ENCODE results near the gene RAD17. TPM values are rescaled to one million over a fixed set of nuclear protein-coding genes. Genes with fewer than 3 reads are reported as not detected.
"Not testable (repeated sequence)": the region's sequence is repeated elsewhere in the genome, so short reads cannot be mapped to it uniquely, and the experiment has no call there.

RAD17 gene
- total RNA-seq, result 9.0 and 11.7 TPM in 2 replicates

- peak; percentile 78 to 91 for DNase-seq (ENCODE audit: low read depth in 2 of 2)
These were observed at the start of gene RAD17, which contains the start of the genes AK6 and TAF9 for GRCh38 chr5:69369340-69370121. TSS of gene RAD17 (plus strand) at chr5:69369818. CDS start at chr5:69372209, 2,391 bp downstream. TSS of gene AK6 (minus strand) at chr5:69369520. CDS start at chr5:69369490, 30 bp downstream. TSS of gene TAF9 (minus strand) at chr5:69369520. CDS start at chr5:69365737, 3,783 bp downstream.

- no peak for DNase-seq (ENCODE audit: low read depth in 2 of 2)
These were observed 43.3 kb upstream of the RAD17 start for GRCh38 chr5:69326365-69326764.

DNA sequence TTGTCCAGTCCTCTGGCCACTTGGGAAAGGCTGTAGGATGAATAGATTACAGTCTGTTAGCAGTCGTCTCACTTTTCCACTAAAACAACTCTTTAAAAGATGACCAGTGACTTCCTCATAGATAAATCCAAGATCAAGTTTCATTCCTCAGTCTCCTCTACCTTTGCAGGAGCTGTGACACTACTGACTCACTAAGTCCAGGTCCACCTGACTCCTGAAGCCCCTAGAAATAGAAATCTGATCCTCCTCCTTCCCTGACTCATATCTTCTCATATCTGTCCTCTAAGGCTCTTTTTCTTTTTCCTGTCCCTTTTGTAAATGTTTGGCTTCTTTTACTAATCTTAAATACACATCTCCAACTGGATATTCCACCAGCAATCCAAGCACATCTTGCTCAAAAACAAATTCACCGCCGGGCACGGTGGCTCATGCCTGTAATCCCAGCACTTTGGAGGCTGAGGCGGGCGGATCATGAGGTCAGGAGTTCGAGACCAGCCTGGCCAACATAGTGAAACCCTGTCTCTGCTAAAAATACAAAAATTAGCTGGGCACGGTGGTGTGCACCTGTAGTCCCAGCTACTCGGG, 39.6 kb upstream of the RAD17 start:
- no peak for DNase-seq (ENCODE audit: low read depth in 2 of 2)

DNA sequence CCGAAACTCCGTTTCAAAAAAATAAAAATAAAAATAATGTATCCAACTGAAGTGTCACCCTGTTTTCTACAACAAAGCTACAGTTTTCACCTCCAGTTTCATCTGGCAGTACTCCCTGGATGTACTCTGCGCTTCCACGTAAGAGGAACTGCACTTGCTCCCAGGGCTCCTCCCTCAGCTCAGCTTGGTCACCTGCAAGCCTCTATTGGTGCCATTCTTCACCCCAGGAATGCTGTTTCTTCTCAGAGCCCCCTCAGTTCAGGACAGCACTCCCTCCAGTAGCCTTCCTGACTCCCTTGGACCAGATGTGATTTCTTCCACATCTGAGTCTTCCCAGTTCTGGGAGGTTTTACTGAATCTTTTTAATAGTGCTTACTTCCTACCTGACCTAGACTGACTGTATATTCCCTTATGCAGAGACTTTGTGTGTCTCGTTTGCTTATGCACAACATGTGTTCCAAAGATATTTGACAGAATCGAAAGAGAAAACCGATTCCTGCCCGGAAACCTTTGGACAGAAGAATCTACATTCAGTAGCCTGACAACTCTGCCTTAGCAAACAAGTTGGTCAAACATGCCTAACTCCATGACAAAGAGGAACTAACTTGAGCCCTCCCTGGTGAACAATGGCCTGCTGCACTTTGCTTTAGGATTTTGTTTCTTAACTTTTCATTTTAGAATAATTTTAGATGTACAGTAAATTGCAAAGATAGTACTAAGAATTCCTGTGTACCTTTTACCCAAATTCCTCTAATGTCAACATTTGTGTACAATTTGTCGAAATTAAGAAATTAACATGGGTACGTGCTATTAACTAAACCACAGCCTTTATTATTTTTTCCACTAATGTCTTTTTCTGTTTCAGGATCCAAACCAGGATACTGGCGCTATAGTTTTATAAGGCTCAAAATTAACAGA, 37.8 kb upstream of the RAD17 start:
- DNase-seq (ENCODE audit: low read depth in 2 of 2), result no peak

DNA sequence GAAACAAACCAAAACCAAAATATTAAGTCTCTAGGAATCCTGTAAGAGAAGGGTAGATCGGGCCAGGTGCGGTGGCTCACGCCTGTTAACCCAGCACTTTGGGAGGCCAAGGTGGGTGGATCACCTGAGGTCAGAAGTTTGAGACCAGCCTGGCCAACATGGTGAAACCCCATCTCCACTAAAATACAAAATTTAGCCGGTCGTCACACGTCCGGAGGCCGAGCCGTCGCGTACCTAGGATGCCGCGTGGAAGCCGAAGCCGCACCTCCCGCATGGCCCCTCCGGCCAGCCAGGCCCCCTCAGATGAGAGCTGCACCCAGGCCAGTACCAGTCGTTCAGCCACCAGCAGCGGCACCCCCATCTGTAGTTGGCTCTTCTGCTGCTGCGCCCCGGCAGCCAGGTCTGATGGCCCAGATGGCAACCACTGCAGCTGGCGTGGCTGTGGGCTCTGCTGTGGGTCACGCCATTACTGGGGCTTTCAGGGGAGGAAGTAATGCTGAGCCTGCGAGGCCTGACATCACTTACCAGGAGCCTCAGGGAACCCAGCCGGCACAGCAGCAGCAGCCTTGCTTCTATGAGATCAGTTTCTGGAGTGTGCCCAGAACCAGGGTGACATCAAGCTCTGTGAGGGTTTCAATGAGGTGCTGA, 35.8 kb upstream of the RAD17 start:
- DNase-seq (ENCODE audit: low read depth in 2 of 2), result not testable (repeated sequence)

DNA sequence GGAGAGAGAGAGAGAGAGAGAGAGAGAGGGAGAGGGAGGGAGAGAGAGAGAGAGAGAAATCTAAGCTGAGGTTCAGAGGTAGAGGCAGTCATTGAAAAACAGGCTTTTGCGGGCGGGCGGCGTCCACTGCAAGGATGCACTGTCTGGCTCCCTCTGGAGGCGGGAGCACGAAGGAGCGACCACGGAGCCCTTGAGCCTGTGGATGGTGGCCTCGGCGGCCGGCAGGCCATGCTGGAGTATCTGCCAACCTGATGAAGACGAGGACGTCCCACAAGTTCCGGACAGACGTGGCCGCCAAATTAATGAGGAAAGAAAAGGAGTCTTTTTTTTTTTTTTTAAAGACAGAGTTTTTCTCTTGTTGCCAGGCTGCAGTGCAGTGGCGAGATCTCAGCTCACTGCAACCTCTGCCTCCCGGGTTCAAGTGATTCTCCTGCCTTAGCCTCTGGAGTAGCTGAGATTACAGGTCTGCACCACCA, 34.8 kb upstream of the RAD17 start:
- peak; percentile 61 to 81 for DNase-seq (ENCODE audit: low read depth in 2 of 2)

GRCh38 chr5:69335341-69335935, 34.2 kb upstream of the RAD17 start:
- no peak for DNase-seq (ENCODE audit: low read depth in 2 of 2)

DNA sequence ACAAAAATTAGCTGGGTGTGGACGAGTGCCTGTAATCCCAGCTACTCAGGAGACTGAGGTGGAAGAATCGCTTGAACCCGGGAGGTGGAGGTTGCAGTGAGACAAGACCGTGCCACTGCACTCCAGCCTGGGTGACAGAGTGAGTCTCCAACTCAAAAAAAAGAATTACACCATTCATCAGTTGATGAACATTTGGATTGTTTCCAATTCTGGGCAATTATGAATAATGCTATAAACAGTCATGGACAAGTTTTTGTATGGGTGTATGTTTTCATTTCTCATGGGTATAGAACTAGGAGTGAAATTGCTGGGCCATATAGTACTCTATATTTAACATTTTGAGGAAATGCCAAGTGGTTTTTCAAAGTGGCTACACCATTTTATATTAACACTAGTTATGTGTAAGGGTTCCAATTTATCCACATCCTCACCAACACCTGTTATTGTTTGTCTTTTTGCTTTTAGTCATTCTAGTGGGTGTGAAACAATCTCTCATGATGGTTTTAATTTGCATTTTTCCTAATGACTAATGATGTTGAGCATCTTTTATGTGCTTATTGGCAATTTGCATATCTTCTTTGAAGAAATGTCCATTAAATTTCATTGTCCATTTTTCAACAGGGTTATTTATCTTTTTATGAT, 28.0 kb upstream of the RAD17 start:
- no peak for DNase-seq (ENCODE audit: low read depth in 2 of 2)

GRCh38 chr5:69343083-69343482, 26.5 kb upstream of the RAD17 start:
- no peak for DNase-seq (ENCODE audit: low read depth in 2 of 2)

DNA sequence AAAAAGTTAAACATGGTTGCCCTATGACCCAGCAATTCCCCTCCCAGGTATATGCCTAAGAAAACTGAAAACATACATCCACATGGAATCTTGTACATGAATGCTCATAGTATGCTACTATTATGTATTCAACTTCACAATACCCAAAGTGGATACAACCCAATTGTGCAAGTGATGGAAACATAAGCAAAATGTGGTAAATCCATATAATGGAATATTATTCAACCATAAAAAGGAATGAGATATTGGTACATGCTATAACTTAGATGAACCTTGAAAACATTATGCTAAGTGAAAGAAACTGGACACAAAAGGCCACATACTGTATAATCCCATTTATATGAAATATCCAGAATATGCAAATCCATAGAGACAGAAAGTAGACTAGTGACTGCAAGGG, 19.0 kb upstream of the RAD17 start:
- DNase-seq (ENCODE audit: low read depth in 2 of 2), result no peak

GRCh38 chr5:69359699-69360098, 9.9 kb upstream of the RAD17 start:
- no peak for DNase-seq (ENCODE audit: low read depth in 2 of 2)

- DNase-seq (ENCODE audit: low read depth in 2 of 2), result no peak
These were observed 9.2 kb upstream of the RAD17 start for GRCh38 chr5:69360442-69360841.

- DNase-seq (ENCODE audit: low read depth in 2 of 2), result peak in 1 of 2 donors; percentile 18
These were observed 5.2 kb upstream of the RAD17 start for GRCh38 chr5:69364414-69364813.

DNA sequence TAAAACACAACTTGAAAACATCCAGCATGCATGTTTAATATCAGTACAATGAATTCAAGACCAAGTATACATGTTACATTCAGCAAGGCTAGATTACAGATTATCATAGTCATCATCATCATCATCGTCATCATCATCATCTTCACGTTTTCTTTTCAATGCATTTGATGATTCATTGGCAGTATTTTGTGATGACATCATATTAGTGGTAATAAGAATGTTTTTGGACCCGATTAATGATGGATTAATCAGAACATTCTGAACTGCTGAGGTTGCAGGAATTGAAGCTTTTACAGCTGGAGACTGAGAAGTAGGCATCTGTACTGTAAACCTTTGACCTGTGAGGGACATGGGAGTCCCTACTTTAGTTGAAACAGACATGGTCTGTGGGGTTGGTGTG, 4.8 kb upstream of the RAD17 start:
- no peak for DNase-seq (ENCODE audit: low read depth in 2 of 2)

DNA sequence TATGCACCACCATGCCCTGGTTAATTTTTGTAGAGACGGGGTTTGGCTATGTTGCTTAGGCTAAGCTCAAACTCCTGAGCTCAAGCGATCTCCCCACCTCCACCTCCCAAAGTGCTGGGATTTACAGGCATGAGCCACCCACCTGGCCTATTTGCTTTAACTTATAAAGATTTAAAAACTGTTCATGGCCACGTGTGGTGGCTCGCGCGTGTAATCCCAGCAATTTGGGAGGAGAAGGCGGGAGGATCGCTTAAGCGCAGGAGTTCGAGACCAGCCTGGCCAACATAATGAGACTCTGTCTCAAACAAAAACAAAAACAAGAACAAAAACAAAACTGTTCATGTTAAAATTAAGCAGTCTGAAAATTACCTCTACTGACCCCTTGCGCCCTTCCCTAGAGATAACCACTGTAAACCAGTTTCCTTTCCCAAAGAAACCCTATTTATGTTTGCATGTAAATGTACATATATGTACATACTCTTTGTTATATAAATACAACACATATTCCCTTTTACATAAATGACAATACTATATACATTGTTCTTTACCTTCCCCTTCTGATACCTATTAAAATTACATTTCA, 1.8 kb upstream of the RAD17 start:
- no peak for DNase-seq (ENCODE audit: low read depth in 2 of 2)

DNA sequence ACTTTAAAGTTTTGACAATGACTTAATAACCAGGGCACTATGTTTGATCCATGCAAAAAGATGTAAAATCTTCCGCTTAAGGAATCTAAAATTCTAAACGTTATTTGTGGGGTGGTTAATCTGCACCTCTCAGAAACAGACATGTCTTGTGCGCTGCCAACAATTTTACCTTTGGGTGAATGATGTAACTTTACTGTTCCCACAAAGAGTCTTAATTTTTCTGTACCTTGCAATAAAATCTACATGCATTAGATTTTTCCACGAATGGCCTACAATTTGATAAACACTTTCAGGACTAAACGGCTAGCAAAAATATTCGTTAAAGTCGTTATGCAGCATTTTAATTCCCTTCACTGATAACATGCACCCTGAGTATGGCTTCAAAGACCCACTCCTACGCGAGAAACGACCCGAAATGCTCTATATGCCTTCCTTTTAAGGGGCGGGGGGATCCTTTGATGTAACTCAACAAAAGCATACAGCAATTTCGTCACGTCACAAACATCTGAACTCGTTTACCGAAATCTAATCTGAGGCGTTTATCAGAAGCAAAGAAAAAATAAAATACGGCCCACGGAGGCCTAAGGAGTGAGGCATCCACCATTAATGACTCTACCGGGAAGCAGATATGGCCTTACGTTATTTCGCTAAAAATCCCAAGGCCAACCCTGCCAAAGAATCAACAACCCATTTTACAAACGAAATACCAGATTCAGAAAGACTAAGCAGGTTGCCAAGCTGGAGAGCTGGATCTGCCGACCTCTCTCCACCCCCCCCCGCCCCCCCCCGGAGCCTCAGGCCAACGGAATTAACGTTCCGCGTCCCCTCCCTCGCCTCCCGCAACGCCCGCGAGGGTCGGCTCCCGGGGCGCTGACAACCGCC, 919 bp upstream of the RAD17 start:
- peak; percentile 9 to 44 for DNase-seq (ENCODE audit: low read depth in 2 of 2)

- DNase-seq (ENCODE audit: low read depth in 2 of 2), result not testable (repeated sequence)
These were observed 717 bp downstream of the RAD17 start for GRCh38 chr5:69370335-69370734.

DNA sequence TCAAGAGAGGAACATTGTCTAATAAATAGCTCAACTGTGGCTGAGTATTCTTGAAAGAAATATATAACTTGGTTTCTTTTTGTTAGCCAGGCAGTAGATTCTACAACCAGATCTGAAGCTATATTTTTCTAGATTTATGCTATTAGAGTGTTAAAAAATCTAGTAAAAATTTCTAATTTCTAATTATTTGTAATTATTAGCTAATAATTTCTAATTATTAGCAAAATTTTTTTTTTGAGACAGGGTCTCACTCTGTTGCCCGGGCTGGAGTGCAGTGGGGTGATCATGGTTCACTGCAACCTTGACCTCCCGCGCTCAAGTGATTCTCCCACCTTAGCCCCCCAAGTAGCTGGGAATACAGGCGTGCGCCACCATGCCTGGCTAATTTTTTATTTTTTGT, 2.8 kb downstream of the RAD17 start:
- DNase-seq (ENCODE audit: low read depth in 2 of 2), result no peak

- no peak for DNase-seq (ENCODE audit: low read depth in 2 of 2)
These were observed 5.4 kb downstream of the RAD17 start for GRCh38 chr5:69374911-69375446.

Data from dermis microvascular lymphatic vessel endothelial cell (primary cell).